ENCODE data around the gene TPD52L1. TPM values are rescaled to one million over a fixed set of nuclear protein-coding genes. Genes with fewer than 3 reads are reported as not detected.

Gene TPD52L1
- total and polyA plus RNA-seq, 2 of the 4 experiments (the other 2 are of a cell fraction) = 10.2 to 13.5 TPM

GRCh38 chr6:125136378-125136777 lies 17.2 kb upstream of the TPD52L1 start:
- ChIA-PET CTCF (no interaction called here), POLR2A (ENCODE audit: unreplicated experiment) (no interaction called here)
- Histone ChIP-seq H3K9ac (ENCODE audit: low read depth, low read length) (no peak overlapping the region), H3K4me1 (ENCODE audit: control insufficient read depth, insufficient read depth, low read length) (peaks cover 2% of the 10 kb centered on the region; the same call in 1 of the 2 replicates), H3K4ac (ENCODE audit: low read depth, low read length) (no peak overlapping the region), H3K4me3 (ENCODE audit: insufficient read depth, low read depth, low read length) (no peak overlapping the region), H2BK15ac (ENCODE audit: low read depth, low read length) (no peak overlapping the region), H4K20me1 (ENCODE audit: insufficient read depth, low read length) (no peaks in the 10 kb centered on the region), H2BK20ac (ENCODE audit: low read depth, low read length) (no peak overlapping the region), H3K9me1 (ENCODE audit: insufficient read depth, low read length) (no peaks in the 10 kb centered on the region), H3K18ac (ENCODE audit: low read depth, low read length) (no peak overlapping the region), H4K5ac (ENCODE audit: low read depth, low read length) (no peak overlapping the region), H2AK9ac (replicated peaks; ENCODE audit: low read depth, low read length, poor library complexity) (no peak overlapping the region), H4K8ac (ENCODE audit: low read depth in 2 of 2, low read length in 2 of 2) (no peak overlapping the region), H2AFZ (replicated peaks; ENCODE audit: low read length, poor library complexity) (no peak overlapping the region), H2BK120ac (ENCODE audit: low read depth, low read length) (no peak overlapping the region), H3K56ac (ENCODE audit: extremely low read depth, insufficient read depth, low read length) (no peak overlapping the region), H3K27ac (ENCODE audit: insufficient read depth, low read length) (no peak overlapping the region), H3K14ac (replicated peaks; ENCODE audit: low read depth, low read length) (no peak overlapping the region), H3K27me3 (ENCODE audit: control insufficient read depth, insufficient read depth, low read length) (no peaks in the 10 kb centered on the region), H3K79me1 (ENCODE audit: low read depth in 1 of 2, low read length in 2 of 2) (no peaks in the 10 kb centered on the region), H3K4me2 (ENCODE audit: low read depth, low read length) (no peak overlapping the region), H4K91ac (ENCODE audit: insufficient read depth, low read depth, low read length) (no peak overlapping the region), H3K9me3 (ENCODE audit: control insufficient read depth, insufficient read depth, low read length) (no peaks in the 10 kb centered on the region), H3K23ac (ENCODE audit: low read depth, low read length) (no peak overlapping the region), H3K36me3 (ENCODE audit: control insufficient read depth, insufficient read depth, low read length) (no peaks in the 10 kb centered on the region), H2BK5ac (ENCODE audit: low read depth, low read length, poor library complexity, severe bottlenecking) (no peak overlapping the region), H2AK5ac (ENCODE audit: low read depth, low read length) (no peak overlapping the region)
- no peak for TF ChIP-seq POLR2A (IDR thresholded peaks at IDR 0.05; ENCODE audit: low read depth, low read length)
- no peak for TF ChIP-seq CEBPB (IDR thresholded peaks at IDR 0.05; ENCODE audit: low read depth, low read length)
- no peak for TF ChIP-seq FOS (IDR thresholded peaks at IDR 0.05; ENCODE audit: low read depth, low read length)
- TF ChIP-seq MAFK (IDR thresholded peaks at IDR 0.05; ENCODE audit: low read depth, low read length) = peak; percentile 77
- TF ChIP-seq CHD1 (IDR thresholded peaks at IDR 0.05; ENCODE audit: low read depth, low read length) = no peak
- no peak for TF ChIP-seq BHLHE40 (IDR thresholded peaks at IDR 0.05; ENCODE audit: low read depth, low read length)
- in situ Hi-C loops (cut with MboI; ENCODE audit: low sequenced_read_pairs) = no loop called here
- no peak for DNase-seq
- WGBS, 2 experiments (ENCODE audit: extremely low coverage in 2 of 2, insufficient read length in 1 of 2) = no CpG with 5 or more reads among the region's 3 CpGs
- intact Hi-C loops (cut with micrococcal nuclease) = no loop called here
- dilution Hi-C loops (cut with HindIII; ENCODE audit: low sequenced_read_pairs, unreplicated experiment) = no loop called here
- BruUV-seq (replicated peaks) = no TSS peak
- no peak for ATAC-seq (ENCODE audit: low read depth)

Measured in IMR-90 (cell line).